GM12878 (cell line): Measurements from ENCODE around the gene RFX3. TPM values are rescaled to one million over a fixed set of nuclear protein-coding genes. Genes with fewer than 3 reads are reported as not detected.

Experiments
- BACH1 ChIP-seq: fragments of 450-650 bp; IDR thresholded peaks from 2 replicates; pipeline ENCODE4 v1.6.1; 2017; ENCODE audit warnings: mild to moderate bottlenecking, borderline replicate concordance
- BCL11A ChIP-seq: IDR thresholded peaks from 2 replicates; pipeline ENCODE4 v1.6.1; 2011; ENCODE audit warnings: low read depth, low read length
- CBX3 ChIP-seq: fragments of 200-600 bp; sonication (generic); IDR thresholded peaks from 2 replicates; pipeline ENCODE4 v1.6.1; 2016; ENCODE audit warnings: low read depth, borderline replicate concordance
- CREM ChIP-seq: IDR thresholded peaks from 2 replicates; pipeline ENCODE4 v1.6.1; 2014; ENCODE audit warnings: antibody characterized with exemption, low read depth
- EED ChIP-seq: sonication (generic); IDR thresholded peaks from 2 replicates; pipeline ENCODE4 v1.6.1; 2016; ENCODE audit warnings: antibody characterized with exemption, low read depth
- MTA3 ChIP-seq: IDR thresholded peaks from 2 replicates; pipeline ENCODE4 v1.6.1; 2012; ENCODE audit warnings: low read length, inconsistent platforms, borderline replicate concordance
- NBN ChIP-seq: fragments of 450-650 bp; IDR thresholded peaks from 2 replicates; pipeline ENCODE4 v1.6.1; 2016
- NR2C2 ChIP-seq: IDR thresholded peaks from 2 replicates; pipeline ENCODE4 v1.6.1; 2011; ENCODE audit warnings: borderline replicate concordance, low read depth; ENCODE audit not compliant: control insufficient read depth, insufficient read length
- NR2F1 ChIP-seq: fragments of 450-650 bp; conservative IDR thresholded peaks from 2 replicates; pipeline ENCODE4 v1.6.1; 2017; ENCODE audit warnings: mild to moderate bottlenecking
- RBBP5 ChIP-seq: fragments of 200-600 bp; sonication (generic); conservative IDR thresholded peaks from 2 replicates; pipeline ENCODE4 v1.6.1; 2016
- RFX5 ChIP-seq: IDR thresholded peaks from 2 replicates; pipeline ENCODE4 v1.6.1; 2011; ENCODE audit warnings: low read depth, low read length, improper control_type of control experiment
- TCF3 ChIP-seq: IDR thresholded peaks from 2 replicates; pipeline ENCODE4 v1.6.1; 2012; ENCODE audit warnings: low read depth, mild to moderate bottlenecking, low read length, borderline replicate concordance; ENCODE audit not compliant: insufficient read depth
- polyA plus RNA-seq, 11 experiments: library from polyadenylated mRNA; depleted of rRNA in 4 of 11; unstranded in 6 of 11; stranded (reverse) in 5 of 11; fragments of >200 nt; fragmentation: Nextera tagmentation in 4 of 11; fragmentation: Illumina TruSeq in 1 of 11; extraction: Ambion mirVana in 4 of 11; extraction: Trizol in 1 of 11; gene quantifications; 1 replicate in 1 of 11; 2 replicates in 10 of 11; pipeline versions ENCODE4 v1.2.1 to v1.2.3, GENCODE V29; 2011 to 2016; ENCODE audit warnings: inconsistent platforms in 2 of 11, missing spikeins in 2 of 11, low read depth in 1 of 11
- total RNA-seq, 4 experiments: library from RNA; depleted of rRNA in 3 of 4; stranded (reverse); fragments of >200 nt in 3 of 4; fragmentation: Illumina TruSeq in 1 of 4; extraction: Trizol in 1 of 4; gene quantifications; 2 replicates each; pipeline versions ENCODE4 v1.2.1 to v1.2.3, GENCODE V29; 2013 to 2021
- TF ChIP-seq, protein P1 (sequence below): fragments of 450-650 bp; IDR thresholded peaks from 2 replicates; pipeline ENCODE4 v1.6.1; 2017; ENCODE audit warnings: antibody characterized with exemption, mild to moderate bottlenecking, moderate library complexity
- TF ChIP-seq, protein P2 (sequence below): fragments of 450-650 bp; IDR thresholded peaks from 2 replicates; pipeline ENCODE4 v1.6.1; 2017; ENCODE audit warnings: low read depth, mild to moderate bottlenecking, moderate library complexity
- TF ChIP-seq, protein P3 (sequence below): fragments of 450-650 bp; IDR thresholded peaks from 2 replicates; pipeline ENCODE4 v1.6.1; 2017; ENCODE audit warnings: mild to moderate bottlenecking, moderate library complexity
- TF ChIP-seq, protein P4 (sequence below): fragments of 450-650 bp; IDR thresholded peaks from 2 replicates; pipeline ENCODE4 v1.6.1; 2016; ENCODE audit warnings: mild to moderate bottlenecking
- TF ChIP-seq, protein P5 (sequence below): fragments of 450-650 bp; IDR thresholded peaks from 2 replicates; pipeline ENCODE4 v1.6.1; 2018; ENCODE audit warnings: borderline replicate concordance, mild to moderate bottlenecking; ENCODE audit not compliant: partially characterized antibody

The RFX3 gene
- total and polyA plus RNA-seq, 10 of the 15 experiments (the other 5 are each of a cell fraction or from before 2014, with no cell fraction given) = 1.2 to 26.4 (median 6.7) TPM

DNA sequence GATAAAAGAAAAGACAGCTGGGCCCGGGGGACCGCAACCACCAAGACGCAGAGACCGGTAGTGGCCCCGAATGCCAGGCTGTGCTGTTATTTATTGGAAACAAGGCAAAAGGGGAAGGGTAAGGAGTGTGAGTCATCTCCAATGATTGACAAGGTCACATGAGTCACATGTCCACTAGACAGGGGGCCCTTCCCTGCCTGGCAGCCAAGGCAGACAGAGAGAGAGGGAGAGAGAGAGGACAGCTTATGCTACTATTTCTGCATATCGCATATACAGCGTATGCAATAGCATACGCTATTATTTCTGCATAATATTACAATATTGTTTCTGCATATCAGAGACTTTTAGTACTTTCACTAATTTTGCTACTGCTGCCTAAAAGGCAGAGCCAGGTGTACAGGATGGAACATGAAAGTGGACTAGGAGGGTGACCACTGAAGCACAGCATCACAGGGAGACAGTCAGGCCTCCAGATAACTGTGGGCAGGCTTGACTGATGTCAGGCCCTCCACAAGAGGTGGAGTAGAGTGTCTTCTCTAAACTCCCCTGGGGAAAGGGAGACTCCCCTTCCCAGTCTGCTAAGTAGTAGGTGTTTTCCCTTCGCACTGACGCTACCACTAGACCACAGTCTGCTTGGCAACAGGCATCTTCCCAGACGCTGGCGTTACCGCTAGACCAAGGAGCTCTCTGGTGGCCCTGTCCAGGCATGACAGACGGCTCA lies 50.3 kb downstream of the RFX3 start (continued):
- TF ChIP-seq, protein P1, sequence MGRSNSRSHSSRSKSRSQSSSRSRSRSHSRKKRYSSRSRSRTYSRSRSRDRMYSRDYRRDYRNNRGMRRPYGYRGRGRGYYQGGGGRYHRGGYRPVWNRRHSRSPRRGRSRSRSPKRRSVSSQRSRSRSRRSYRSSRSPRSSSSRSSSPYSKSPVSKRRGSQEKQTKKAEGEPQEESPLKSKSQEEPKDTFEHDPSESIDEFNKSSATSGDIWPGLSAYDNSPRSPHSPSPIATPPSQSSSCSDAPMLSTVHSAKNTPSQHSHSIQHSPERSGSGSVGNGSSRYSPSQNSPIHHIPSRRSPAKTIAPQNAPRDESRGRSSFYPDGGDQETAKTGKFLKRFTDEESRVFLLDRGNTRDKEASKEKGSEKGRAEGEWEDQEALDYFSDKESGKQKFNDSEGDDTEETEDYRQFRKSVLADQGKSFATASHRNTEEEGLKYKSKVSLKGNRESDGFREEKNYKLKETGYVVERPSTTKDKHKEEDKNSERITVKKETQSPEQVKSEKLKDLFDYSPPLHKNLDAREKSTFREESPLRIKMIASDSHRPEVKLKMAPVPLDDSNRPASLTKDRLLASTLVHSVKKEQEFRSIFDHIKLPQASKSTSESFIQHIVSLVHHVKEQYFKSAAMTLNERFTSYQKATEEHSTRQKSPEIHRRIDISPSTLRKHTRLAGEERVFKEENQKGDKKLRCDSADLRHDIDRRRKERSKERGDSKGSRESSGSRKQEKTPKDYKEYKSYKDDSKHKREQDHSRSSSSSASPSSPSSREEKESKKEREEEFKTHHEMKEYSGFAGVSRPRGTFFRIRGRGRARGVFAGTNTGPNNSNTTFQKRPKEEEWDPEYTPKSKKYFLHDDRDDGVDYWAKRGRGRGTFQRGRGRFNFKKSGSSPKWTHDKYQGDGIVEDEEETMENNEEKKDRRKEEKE = no peak
- TF ChIP-seq, protein P2, sequence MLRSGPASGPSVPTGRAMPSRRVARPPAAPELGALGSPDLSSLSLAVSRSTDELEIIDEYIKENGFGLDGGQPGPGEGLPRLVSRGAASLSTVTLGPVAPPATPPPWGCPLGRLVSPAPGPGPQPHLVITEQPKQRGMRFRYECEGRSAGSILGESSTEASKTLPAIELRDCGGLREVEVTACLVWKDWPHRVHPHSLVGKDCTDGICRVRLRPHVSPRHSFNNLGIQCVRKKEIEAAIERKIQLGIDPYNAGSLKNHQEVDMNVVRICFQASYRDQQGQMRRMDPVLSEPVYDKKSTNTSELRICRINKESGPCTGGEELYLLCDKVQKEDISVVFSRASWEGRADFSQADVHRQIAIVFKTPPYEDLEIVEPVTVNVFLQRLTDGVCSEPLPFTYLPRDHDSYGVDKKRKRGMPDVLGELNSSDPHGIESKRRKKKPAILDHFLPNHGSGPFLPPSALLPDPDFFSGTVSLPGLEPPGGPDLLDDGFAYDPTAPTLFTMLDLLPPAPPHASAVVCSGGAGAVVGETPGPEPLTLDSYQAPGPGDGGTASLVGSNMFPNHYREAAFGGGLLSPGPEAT = peak; percentile 78; the same call in 1 of the 2 replicates
- peak; percentile 18; the same call in 1 of the 2 replicates for TF ChIP-seq CREM
- peak; percentile 60; the same call in 1 of the 2 replicates for TF ChIP-seq MTA3
- TF ChIP-seq BCL11A = peak; percentile 60; the same call in 1 of the 2 replicates
- TF ChIP-seq NBN = peak; percentile 37
- TF ChIP-seq EED = peak; percentile 85
- TF ChIP-seq, protein P3, sequence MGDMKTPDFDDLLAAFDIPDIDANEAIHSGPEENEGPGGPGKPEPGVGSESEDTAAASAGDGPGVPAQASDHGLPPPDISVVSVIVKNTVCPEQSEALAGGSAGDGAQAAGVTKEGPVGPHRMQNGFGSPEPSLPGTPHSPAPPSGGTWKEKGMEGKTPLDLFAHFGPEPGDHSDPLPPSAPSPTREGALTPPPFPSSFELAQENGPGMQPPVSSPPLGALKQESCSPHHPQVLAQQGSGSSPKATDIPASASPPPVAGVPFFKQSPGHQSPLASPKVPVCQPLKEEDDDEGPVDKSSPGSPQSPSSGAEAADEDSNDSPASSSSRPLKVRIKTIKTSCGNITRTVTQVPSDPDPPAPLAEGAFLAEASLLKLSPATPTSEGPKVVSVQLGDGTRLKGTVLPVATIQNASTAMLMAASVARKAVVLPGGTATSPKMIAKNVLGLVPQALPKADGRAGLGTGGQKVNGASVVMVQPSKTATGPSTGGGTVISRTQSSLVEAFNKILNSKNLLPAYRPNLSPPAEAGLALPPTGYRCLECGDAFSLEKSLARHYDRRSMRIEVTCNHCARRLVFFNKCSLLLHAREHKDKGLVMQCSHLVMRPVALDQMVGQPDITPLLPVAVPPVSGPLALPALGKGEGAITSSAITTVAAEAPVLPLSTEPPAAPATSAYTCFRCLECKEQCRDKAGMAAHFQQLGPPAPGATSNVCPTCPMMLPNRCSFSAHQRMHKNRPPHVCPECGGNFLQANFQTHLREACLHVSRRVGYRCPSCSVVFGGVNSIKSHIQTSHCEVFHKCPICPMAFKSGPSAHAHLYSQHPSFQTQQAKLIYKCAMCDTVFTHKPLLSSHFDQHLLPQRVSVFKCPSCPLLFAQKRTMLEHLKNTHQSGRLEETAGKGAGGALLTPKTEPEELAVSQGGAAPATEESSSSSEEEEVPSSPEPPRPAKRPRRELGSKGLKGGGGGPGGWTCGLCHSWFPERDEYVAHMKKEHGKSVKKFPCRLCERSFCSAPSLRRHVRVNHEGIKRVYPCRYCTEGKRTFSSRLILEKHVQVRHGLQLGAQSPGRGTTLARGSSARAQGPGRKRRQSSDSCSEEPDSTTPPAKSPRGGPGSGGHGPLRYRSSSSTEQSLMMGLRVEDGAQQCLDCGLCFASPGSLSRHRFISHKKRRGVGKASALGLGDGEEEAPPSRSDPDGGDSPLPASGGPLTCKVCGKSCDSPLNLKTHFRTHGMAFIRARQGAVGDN = peak; percentile 38; the same call in 1 of the 2 replicates
- no peak for TF ChIP-seq CBX3
- 0 out of 2 replicates have a peak, but pooled peaks have one; percentile 45 for TF ChIP-seq NR2F1
- TF ChIP-seq, protein P4, sequence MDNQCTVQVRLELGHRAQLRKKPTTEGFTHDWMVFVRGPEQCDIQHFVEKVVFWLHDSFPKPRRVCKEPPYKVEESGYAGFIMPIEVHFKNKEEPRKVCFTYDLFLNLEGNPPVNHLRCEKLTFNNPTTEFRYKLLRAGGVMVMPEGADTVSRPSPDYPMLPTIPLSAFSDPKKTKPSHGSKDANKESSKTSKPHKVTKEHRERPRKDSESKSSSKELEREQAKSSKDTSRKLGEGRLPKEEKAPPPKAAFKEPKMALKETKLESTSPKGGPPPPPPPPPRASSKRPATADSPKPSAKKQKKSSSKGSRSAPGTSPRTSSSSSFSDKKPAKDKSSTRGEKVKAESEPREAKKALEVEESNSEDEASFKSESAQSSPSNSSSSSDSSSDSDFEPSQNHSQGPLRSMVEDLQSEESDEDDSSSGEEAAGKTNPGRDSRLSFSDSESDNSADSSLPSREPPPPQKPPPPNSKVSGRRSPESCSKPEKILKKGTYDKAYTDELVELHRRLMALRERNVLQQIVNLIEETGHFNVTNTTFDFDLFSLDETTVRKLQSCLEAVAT = no peak
- TF ChIP-seq NR2C2 = no peak
- no peak for TF ChIP-seq TCF3
- TF ChIP-seq BACH1 = peak; percentile 64; the same call in 1 of the 2 replicates
- TF ChIP-seq RBBP5 = no peak
- TF ChIP-seq RFX5 = peak; percentile 70
- TF ChIP-seq, protein P5, sequence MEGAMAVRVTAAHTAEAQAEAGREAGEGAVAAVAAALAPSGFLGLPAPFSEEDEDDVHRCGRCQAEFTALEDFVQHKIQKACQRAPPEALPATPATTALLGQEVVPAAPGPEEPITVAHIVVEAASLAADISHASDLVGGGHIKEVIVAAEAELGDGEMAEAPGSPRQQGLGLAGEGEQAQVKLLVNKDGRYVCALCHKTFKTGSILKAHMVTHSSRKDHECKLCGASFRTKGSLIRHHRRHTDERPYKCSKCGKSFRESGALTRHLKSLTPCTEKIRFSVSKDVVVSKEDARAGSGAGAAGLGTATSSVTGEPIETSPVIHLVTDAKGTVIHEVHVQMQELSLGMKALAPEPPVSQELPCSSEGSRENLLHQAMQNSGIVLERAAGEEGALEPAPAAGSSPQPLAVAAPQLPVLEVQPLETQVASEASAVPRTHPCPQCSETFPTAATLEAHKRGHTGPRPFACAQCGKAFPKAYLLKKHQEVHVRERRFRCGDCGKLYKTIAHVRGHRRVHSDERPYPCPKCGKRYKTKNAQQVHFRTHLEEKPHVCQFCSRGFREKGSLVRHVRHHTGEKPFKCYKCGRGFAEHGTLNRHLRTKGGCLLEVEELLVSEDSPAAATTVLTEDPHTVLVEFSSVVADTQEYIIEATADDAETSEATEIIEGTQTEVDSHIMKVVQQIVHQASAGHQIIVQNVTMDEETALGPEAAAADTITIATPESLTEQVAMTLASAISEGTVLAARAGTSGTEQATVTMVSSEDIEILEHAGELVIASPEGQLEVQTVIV = no peak
